Measurements from ENCODE around the gene CYP27A1. TPM values are rescaled to one million over a fixed set of nuclear protein-coding genes. Genes with fewer than 3 reads are reported as not detected.

Gene CYP27A1
- total and polyA plus RNA-seq, 4 donors = 112 to 354 (median 305) TPM

DNA sequence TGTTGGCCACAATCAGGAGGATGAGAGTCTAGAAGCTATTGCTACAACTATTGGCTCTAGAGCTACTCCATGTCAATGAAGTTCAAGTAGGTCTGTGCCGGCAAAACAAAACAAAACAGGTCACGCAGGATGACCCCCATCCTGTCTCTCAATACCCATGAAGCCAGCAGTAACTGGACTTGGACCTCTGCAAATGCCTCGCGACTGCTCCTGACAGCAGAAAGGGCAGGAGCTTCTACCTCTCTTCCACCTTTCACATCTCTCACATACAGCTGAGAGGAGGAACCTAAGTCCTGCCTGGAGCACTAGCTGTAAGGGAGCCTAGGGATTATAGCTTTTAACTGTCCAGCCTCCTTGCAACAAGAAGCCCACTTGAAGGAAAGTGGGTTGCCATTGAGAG is 33.7 kb downstream of the CYP27A1 start (continued):
- TF ChIP-seq, protein P1, sequence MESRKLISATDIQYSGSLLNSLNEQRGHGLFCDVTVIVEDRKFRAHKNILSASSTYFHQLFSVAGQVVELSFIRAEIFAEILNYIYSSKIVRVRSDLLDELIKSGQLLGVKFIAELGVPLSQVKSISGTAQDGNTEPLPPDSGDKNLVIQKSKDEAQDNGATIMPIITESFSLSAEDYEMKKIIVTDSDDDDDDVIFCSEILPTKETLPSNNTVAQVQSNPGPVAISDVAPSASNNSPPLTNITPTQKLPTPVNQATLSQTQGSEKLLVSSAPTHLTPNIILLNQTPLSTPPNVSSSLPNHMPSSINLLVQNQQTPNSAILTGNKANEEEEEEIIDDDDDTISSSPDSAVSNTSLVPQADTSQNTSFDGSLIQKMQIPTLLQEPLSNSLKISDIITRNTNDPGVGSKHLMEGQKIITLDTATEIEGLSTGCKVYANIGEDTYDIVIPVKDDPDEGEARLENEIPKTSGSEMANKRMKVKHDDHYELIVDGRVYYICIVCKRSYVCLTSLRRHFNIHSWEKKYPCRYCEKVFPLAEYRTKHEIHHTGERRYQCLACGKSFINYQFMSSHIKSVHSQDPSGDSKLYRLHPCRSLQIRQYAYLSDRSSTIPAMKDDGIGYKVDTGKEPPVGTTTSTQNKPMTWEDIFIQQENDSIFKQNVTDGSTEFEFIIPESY (IDR thresholded peaks at IDR 0.05) = no peak
- TF ChIP-seq TAF1 (conservative IDR thresholded peaks at IDR 0.05) = no peak

GRCh38 chr2:218816561-218817011 is 34.6 kb downstream of the CYP27A1 start:
- no peaks in the 10 kb centered on the region for H3K27me3 ChIP-seq (ENCODE audit: control insufficient read depth in 4 of 4, insufficient read depth in 4 of 4, low read length in 3 of 4)
- no peak for DNase-seq (ENCODE audit: low spot score)
- peaks cover 18 to 74% (median 60%) of the 10 kb centered on the region in 4 donors for H3K36me3 ChIP-seq (ENCODE audit: control insufficient read depth in 4 of 4, insufficient read depth in 3 of 4, low read depth in 1 of 4, low read length in 3 of 4)
- no peak overlapping the region for H3K27ac ChIP-seq (ENCODE audit: low read depth in 1 of 2, low read length in 2 of 2)
- no peak for TF ChIP-seq FOXA1 (IDR thresholded peaks at IDR 0.05)
- TF ChIP-seq TAF1 (conservative IDR thresholded peaks at IDR 0.05) = no peak
- no peak for TF ChIP-seq REST (IDR thresholded peaks at IDR 0.05)
- TF ChIP-seq HNF4G (IDR thresholded peaks at IDR 0.05) = no peak
- TF ChIP-seq NR2F2 (IDR thresholded peaks at IDR 0.05) = no peak
- no peak for TF ChIP-seq SP1 (IDR thresholded peaks at IDR 0.05)
- TF ChIP-seq JUND (IDR thresholded peaks at IDR 0.05) = no peak
- TF ChIP-seq RXRA (IDR thresholded peaks at IDR 0.05) = no peak
- no peak for TF ChIP-seq HNF4A (conservative IDR thresholded peaks at IDR 0.05)
- no peak overlapping the region for H3K4me3 ChIP-seq (ENCODE audit: low read depth in 1 of 3, low read length in 3 of 3)
- H3K9ac ChIP-seq (ENCODE audit: low read depth in 1 of 2, low read length in 2 of 2) = no peak overlapping the region
- H3K4me1 ChIP-seq (ENCODE audit: control insufficient read depth in 4 of 4, insufficient read depth in 4 of 4, low read length in 3 of 4) = no peaks in the 10 kb centered on the region
- H3K9me3 ChIP-seq (ENCODE audit: control insufficient read depth in 4 of 4, low read length in 3 of 4) = no peaks in the 10 kb centered on the region
- WGBS = 67% methylated on average over 2 of the region's 2 CpGs

GRCh38 chr2:218819093-218819492 is 37.1 kb downstream of the CYP27A1 start:
- WGBS = 95% methylated on average over 7 of the region's 7 CpGs
- H3K4me1 ChIP-seq (ENCODE audit: control insufficient read depth in 4 of 4, insufficient read depth in 4 of 4, low read length in 3 of 4) = no peaks in the 10 kb centered on the region
- no peak overlapping the region for H3K9ac ChIP-seq (ENCODE audit: low read depth in 1 of 2, low read length in 2 of 2)
- DNase-seq (ENCODE audit: low spot score) = no peak
- H3K9me3 ChIP-seq (ENCODE audit: control insufficient read depth in 4 of 4, low read length in 3 of 4) = no peaks in the 10 kb centered on the region
- no peak overlapping the region for H3K4me3 ChIP-seq (ENCODE audit: low read depth in 1 of 3, low read length in 3 of 3)
- H3K27me3 ChIP-seq (ENCODE audit: control insufficient read depth in 4 of 4, insufficient read depth in 4 of 4, low read length in 3 of 4) = no peaks in the 10 kb centered on the region
- no peak overlapping the region for H3K27ac ChIP-seq (ENCODE audit: low read depth in 1 of 2, low read length in 2 of 2)
- H3K36me3 ChIP-seq (ENCODE audit: control insufficient read depth in 4 of 4, insufficient read depth in 3 of 4, low read depth in 1 of 4, low read length in 3 of 4) = peaks cover 16 to 53% (median 41%) of the 10 kb centered on the region in 4 donors
- TF ChIP-seq, protein P2, sequence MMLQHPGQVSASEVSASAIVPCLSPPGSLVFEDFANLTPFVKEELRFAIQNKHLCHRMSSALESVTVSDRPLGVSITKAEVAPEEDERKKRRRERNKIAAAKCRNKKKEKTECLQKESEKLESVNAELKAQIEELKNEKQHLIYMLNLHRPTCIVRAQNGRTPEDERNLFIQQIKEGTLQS (IDR thresholded peaks at IDR 0.05) = no peak
- TF ChIP-seq FOXA1 (IDR thresholded peaks at IDR 0.05) (no peak), HNF4G (IDR thresholded peaks at IDR 0.05) (no peak), NR2F2 (IDR thresholded peaks at IDR 0.05) (no peak), HNF4A (conservative IDR thresholded peaks at IDR 0.05) (no peak), SP1 (IDR thresholded peaks at IDR 0.05) (no peak), RAD21 (IDR thresholded peaks at IDR 0.05) (no peak), JUND (IDR thresholded peaks at IDR 0.05) (no peak), REST (IDR thresholded peaks at IDR 0.05) (no peak), FOXA2 (IDR thresholded peaks at IDR 0.05) (no peak), GABPA (IDR thresholded peaks at IDR 0.05 in 1 of 2, conservative IDR thresholded peaks at IDR 0.05 in 1 of 2) (no peak), TAF1 (conservative IDR thresholded peaks at IDR 0.05) (no peak), YY1 (IDR thresholded peaks at IDR 0.05) (no peak)
- TF ChIP-seq, protein P3, sequence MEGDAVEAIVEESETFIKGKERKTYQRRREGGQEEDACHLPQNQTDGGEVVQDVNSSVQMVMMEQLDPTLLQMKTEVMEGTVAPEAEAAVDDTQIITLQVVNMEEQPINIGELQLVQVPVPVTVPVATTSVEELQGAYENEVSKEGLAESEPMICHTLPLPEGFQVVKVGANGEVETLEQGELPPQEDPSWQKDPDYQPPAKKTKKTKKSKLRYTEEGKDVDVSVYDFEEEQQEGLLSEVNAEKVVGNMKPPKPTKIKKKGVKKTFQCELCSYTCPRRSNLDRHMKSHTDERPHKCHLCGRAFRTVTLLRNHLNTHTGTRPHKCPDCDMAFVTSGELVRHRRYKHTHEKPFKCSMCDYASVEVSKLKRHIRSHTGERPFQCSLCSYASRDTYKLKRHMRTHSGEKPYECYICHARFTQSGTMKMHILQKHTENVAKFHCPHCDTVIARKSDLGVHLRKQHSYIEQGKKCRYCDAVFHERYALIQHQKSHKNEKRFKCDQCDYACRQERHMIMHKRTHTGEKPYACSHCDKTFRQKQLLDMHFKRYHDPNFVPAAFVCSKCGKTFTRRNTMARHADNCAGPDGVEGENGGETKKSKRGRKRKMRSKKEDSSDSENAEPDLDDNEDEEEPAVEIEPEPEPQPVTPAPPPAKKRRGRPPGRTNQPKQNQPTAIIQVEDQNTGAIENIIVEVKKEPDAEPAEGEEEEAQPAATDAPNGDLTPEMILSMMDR (IDR thresholded peaks at IDR 0.05; ENCODE audit: low read depth, low read length, missing input control) = no peak
